K562 (cell line): ENCODE data around the gene PTGES3. TPM values are rescaled to one million over a fixed set of nuclear protein-coding genes. Genes with fewer than 3 reads are reported as not detected.

Experiments used
- CREBBP ChIP-seq: IDR thresholded peaks from one replicate; pipeline ENCODE4 v1.6.1; 2012; ENCODE audit warnings: low read depth, mild to moderate bottlenecking, control low read depth, inconsistent platforms, low read length
- E2F6 ChIP-seq, 2 experiments: IDR thresholded peaks; 2 replicates each; pipeline ENCODE4 v1.6.1; 2011; ENCODE audit warnings: borderline replicate concordance in 1 of 2, control low read depth in 1 of 2, low read depth in 1 of 2, low read length in 1 of 2, mild to moderate bottlenecking in 1 of 2, mixed read lengths in 1 of 2, moderate library complexity in 1 of 2; ENCODE audit not compliant: insufficient read depth in 1 of 2, insufficient read length in 1 of 2, poor library complexity in 1 of 2, severe bottlenecking in 1 of 2; ENCODE audit errors: extremely low read depth in 1 of 2
- HIVEP1 ChIP-seq: fragments of 250-450 bp; sonication (Bioruptor Pico); IDR thresholded peaks from 2 replicates; pipeline ENCODE4 v1.4.0; 2020; ENCODE audit warnings: mild to moderate bottlenecking
- ILK ChIP-seq: fragments of 450-650 bp; IDR thresholded peaks from 2 replicates; pipeline ENCODE4 v1.6.1; 2016; ENCODE audit warnings: missing genetic modification characterization, low read depth, mild to moderate bottlenecking, missing compliant biosample characterization, moderate library complexity, borderline replicate concordance
- KLF16 ChIP-seq: IDR thresholded peaks from 2 replicates; pipeline ENCODE4 v1.6.1; 2016; ENCODE audit warnings: antibody characterized with exemption
- MAFF ChIP-seq: IDR thresholded peaks from 2 replicates; pipeline ENCODE4 v1.6.1; 2012; ENCODE audit warnings: low read length, improper control_type of control experiment
- MAFK ChIP-seq: IDR thresholded peaks from 2 replicates; pipeline ENCODE4 v1.6.1; 2011; ENCODE audit warnings: low read length, improper control_type of control experiment
- RAD21 ChIP-seq, 2 experiments: fragments of 250-450 bp in 1 of 2; fragments of 450-650 bp in 1 of 2; sonication (Bioruptor Pico) in 1 of 2; formaldehyde crosslinking in 1 of 2; IDR thresholded peaks in 1 of 2; conservative IDR thresholded peaks in 1 of 2; 2 replicates each; pipeline versions ENCODE4 v1.4.0 to v1.8.0; 2020 to 2022; ENCODE audit warnings: mild to moderate bottlenecking in 2 of 2, moderate library complexity in 1 of 2
- RCOR1 ChIP-seq, 2 experiments: IDR thresholded peaks; 2 replicates each; pipeline ENCODE4 v1.6.1; 2012; ENCODE audit warnings: low read depth in 2 of 2, low read length in 2 of 2, borderline replicate concordance in 1 of 2, improper control_type of control experiment in 1 of 2
- SUPT5H ChIP-seq: fragments of 450-650 bp; IDR thresholded peaks from 2 replicates; pipeline ENCODE4 v1.6.1; 2016
- TBP ChIP-seq: optimal IDR thresholded peaks from 2 replicates; pipeline ENCODE3; 2011; ENCODE audit warnings: low read depth, low read length, improper control_type of control experiment
- ZC3H4 ChIP-seq: sonication (generic); formaldehyde crosslinking; IDR thresholded peaks from 2 replicates; pipeline ENCODE4 v1.9.0; 2021; ENCODE audit warnings: missing genetic modification reagents, borderline replicate concordance
- polyA plus RNA-seq, 8 experiments: library from polyadenylated mRNA; depleted of rRNA in 4 of 8; stranded (reverse) in 5 of 8; unstranded in 3 of 8; fragments of >200 nt; fragmentation: Nextera tagmentation in 2 of 8; fragmentation: Illumina TruSeq in 1 of 8; extraction: Ambion mirVana in 2 of 8; extraction: Trizol in 1 of 8; gene quantifications; 2 replicates each; pipeline versions ENCODE4 v1.2.1 to v1.2.3, GENCODE V29; 2011 to 2014; ENCODE audit warnings: inconsistent platforms in 1 of 8, missing spikeins in 1 of 8
- total RNA-seq, 7 experiments: library from RNA; depleted of rRNA in 6 of 7; stranded (reverse); fragments of >200 nt in 6 of 7; fragmentation: Illumina TruSeq in 2 of 7; extraction: Trizol in 2 of 7; gene quantifications; 2 replicates each; pipeline versions ENCODE4 v1.2.1 to v1.2.3, GENCODE V29; 2011 to 2021; ENCODE audit warnings: low replicate concordance in 1 of 7
- TF ChIP-seq, protein P1 (sequence below): IDR thresholded peaks from 3 replicates; pipeline ENCODE4 v1.6.1; 2011; ENCODE audit warnings: borderline replicate concordance, mild to moderate bottlenecking, moderate library complexity; ENCODE audit not compliant: insufficient read length; ENCODE audit errors: extremely low read depth
- TF ChIP-seq, protein P2 (sequence below): sonication (generic); formaldehyde crosslinking; IDR thresholded peaks from 2 replicates; pipeline ENCODE4 v1.5.0; 2020; ENCODE audit warnings: missing genetic modification reagents
- TF ChIP-seq, protein P3 (sequence below): sonication (generic); formaldehyde crosslinking; IDR thresholded peaks from 2 replicates; pipeline ENCODE4 v1.8.1; 2023; ENCODE audit warnings: missing genetic modification reagents, mild to moderate bottlenecking, borderline replicate concordance
- TF ChIP-seq, protein P4 (sequence below): fragments of 450-650 bp; formaldehyde crosslinking; IDR thresholded peaks from 2 replicates; pipeline ENCODE4 v1.4.0; 2022; ENCODE audit warnings: missing genetic modification characterization

PTGES3 gene
- total and polyA plus RNA-seq, 9 of the 15 experiments (the other 6 are each of a cell fraction or from before 2014, with no cell fraction given): 163 to 501 (median 213) TPM

- TF ChIP-seq, protein P1, sequence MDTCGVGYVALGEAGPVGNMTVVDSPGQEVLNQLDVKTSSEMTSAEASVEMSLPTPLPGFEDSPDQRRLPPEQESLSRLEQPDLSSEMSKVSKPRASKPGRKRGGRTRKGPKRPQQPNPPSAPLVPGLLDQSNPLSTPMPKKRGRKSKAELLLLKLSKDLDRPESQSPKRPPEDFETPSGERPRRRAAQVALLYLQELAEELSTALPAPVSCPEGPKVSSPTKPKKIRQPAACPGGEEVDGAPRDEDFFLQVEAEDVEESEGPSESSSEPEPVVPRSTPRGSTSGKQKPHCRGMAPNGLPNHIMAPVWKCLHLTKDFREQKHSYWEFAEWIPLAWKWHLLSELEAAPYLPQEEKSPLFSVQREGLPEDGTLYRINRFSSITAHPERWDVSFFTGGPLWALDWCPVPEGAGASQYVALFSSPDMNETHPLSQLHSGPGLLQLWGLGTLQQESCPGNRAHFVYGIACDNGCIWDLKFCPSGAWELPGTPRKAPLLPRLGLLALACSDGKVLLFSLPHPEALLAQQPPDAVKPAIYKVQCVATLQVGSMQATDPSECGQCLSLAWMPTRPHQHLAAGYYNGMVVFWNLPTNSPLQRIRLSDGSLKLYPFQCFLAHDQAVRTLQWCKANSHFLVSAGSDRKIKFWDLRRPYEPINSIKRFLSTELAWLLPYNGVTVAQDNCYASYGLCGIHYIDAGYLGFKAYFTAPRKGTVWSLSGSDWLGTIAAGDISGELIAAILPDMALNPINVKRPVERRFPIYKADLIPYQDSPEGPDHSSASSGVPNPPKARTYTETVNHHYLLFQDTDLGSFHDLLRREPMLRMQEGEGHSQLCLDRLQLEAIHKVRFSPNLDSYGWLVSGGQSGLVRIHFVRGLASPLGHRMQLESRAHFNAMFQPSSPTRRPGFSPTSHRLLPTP: no peak
- TF ChIP-seq MAFF (no peak), ILK (tag) (no peak), E2F6 (IDR thresholded peaks at IDR 0.05; ENCODE audit: borderline replicate concordance in 1 of 2, extremely low read depth in 1 of 2, insufficient read depth in 1 of 2, insufficient read length in 1 of 2, low read depth in 1 of 2, low read length in 1 of 2, poor library complexity in 1 of 2, severe bottlenecking in 1 of 2) (no peak), RCOR1 (IDR thresholded peaks at IDR 0.05; ENCODE audit: borderline replicate concordance in 1 of 2, low read depth in 2 of 2, low read length in 2 of 2) (peak in 1 of 2 experiments; percentile 76; a peak in 2 of 4 replicates), KLF16 (no peak), MAFK (no peak), SUPT5H (peak; percentile 30; the same call in 1 of the 2 replicates), CREBBP (no peak), ZC3H4 (CRISPR knock-in tag) (no peak), HIVEP1 (CRISPR knock-in tag) (peak; percentile 87), TBP (peak; percentile 44), RAD21 (CRISPR knock-in tag; conservative IDR thresholded peaks at IDR 0.05 in 1 of 2, IDR thresholded peaks at IDR 0.05 in 1 of 2) (no peak)
- TF ChIP-seq, protein P2, sequence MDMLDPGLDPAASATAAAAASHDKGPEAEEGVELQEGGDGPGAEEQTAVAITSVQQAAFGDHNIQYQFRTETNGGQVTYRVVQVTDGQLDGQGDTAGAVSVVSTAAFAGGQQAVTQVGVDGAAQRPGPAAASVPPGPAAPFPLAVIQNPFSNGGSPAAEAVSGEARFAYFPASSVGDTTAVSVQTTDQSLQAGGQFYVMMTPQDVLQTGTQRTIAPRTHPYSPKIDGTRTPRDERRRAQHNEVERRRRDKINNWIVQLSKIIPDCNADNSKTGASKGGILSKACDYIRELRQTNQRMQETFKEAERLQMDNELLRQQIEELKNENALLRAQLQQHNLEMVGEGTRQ (CRISPR knock-in tag): no peak; the same call in 1 of the 2 replicates
- TF ChIP-seq, protein P3, sequence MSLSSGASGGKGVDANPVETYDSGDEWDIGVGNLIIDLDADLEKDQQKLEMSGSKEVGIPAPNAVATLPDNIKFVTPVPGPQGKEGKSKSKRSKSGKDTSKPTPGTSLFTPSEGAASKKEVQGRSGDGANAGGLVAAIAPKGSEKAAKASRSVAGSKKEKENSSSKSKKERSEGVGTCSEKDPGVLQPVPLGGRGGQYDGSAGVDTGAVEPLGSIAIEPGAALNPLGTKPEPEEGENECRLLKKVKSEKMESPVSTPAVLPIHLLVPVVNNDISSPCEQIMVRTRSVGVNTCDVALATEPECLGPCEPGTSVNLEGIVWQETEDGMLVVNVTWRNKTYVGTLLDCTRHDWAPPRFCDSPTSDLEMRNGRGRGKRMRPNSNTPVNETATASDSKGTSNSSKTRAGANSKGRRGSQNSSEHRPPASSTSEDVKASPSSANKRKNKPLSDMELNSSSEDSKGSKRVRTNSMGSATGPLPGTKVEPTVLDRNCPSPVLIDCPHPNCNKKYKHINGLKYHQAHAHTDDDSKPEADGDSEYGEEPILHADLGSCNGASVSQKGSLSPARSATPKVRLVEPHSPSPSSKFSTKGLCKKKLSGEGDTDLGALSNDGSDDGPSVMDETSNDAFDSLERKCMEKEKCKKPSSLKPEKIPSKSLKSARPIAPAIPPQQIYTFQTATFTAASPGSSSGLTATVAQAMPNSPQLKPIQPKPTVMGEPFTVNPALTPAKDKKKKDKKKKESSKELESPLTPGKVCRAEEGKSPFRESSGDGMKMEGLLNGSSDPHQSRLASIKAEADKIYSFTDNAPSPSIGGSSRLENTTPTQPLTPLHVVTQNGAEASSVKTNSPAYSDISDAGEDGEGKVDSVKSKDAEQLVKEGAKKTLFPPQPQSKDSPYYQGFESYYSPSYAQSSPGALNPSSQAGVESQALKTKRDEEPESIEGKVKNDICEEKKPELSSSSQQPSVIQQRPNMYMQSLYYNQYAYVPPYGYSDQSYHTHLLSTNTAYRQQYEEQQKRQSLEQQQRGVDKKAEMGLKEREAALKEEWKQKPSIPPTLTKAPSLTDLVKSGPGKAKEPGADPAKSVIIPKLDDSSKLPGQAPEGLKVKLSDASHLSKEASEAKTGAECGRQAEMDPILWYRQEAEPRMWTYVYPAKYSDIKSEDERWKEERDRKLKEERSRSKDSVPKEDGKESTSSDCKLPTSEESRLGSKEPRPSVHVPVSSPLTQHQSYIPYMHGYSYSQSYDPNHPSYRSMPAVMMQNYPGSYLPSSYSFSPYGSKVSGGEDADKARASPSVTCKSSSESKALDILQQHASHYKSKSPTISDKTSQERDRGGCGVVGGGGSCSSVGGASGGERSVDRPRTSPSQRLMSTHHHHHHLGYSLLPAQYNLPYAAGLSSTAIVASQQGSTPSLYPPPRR (CRISPR knock-in tag): 0 out of 2 replicates have a peak, but pooled peaks have one; percentile 43
- TF ChIP-seq, protein P4, sequence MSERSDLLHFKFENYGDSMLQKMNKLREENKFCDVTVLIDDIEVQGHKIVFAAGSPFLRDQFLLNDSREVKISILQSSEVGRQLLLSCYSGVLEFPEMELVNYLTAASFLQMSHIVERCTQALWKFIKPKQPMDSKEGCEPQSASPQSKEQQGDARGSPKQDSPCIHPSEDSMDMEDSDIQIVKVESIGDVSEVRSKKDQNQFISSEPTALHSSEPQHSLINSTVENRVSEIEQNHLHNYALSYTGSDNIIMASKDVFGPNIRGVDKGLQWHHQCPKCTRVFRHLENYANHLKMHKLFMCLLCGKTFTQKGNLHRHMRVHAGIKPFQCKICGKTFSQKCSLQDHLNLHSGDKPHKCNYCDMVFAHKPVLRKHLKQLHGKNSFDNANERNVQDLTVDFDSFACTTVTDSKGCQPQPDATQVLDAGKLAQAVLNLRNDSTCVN (CRISPR knock-in tag): 0 out of 2 replicates have a peak, but pooled peaks have one; percentile 10
Measured at GRCh38 chr12:56630180-56630632, 57.9 kb downstream of the PTGES3 start, which contains the start of gene BAZ2A (continued).
